HG02759 (cell line): ENCODE measurements around the gene IWS1.
"Not testable (repeated sequence)": the region's sequence is repeated elsewhere in the genome, so short reads cannot be mapped to it uniquely, and the experiment has no call there.

Source experiments
- ATAC-seq: cut with Tn5 transposase; IDR thresholded peaks from one replicate; pipeline ENCODE4 v1.9.1; 2021; ENCODE audit warnings: mild to moderate bottlenecking, moderate library complexity; ENCODE audit not compliant: unreplicated experiment

The IWS1 gene

DNA sequence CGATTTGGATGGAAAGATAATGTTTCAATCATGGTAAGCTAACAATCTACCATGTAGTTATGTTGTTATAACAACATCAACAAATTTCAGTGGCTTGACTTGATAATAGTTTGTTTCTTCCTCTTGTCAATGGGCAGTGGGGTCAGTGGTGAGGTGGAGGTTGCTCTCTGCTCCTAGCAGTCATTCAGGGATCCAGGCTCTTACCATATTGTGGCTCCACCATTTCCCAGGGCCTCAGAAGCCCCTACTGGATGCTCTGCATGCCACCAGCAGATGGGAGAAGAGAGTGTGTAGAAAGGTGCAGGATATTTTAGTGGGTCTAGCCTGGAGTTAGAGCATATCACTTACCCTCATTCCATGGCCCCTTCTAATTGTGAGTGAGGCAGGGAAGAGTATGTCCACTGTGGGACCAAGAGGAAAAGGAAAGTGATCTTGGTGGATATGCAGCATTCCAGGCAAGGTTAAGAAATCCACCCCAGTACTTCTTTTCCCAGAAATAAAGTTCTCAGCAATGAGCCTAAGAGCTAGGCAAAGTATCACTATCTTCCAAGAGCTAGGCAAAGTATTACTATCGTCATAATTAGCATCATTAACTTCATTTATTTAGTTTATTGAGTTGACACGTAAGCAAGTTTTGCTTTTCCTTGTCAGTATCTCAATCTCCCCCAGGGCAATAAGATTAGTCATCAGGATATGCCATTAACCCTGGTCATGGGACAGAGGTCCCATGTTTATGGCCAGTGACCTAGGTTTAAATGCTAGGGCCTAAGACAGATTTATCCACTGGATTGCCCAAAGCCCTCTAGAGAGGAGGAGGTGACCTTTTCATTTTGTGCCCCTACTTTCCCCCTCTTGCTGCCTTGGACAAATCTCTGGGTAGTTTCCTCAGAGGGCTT is 4.2 kb upstream of the IWS1 start:
- ATAC-seq = no peak

- not testable (repeated sequence) for ATAC-seq
Measured at GRCh38 chr2:127529416-127529815, 3.1 kb upstream of the IWS1 start.

- no peak for ATAC-seq
Measured at GRCh38 chr2:127528487-127528886, 2.2 kb upstream of the IWS1 start.

DNA sequence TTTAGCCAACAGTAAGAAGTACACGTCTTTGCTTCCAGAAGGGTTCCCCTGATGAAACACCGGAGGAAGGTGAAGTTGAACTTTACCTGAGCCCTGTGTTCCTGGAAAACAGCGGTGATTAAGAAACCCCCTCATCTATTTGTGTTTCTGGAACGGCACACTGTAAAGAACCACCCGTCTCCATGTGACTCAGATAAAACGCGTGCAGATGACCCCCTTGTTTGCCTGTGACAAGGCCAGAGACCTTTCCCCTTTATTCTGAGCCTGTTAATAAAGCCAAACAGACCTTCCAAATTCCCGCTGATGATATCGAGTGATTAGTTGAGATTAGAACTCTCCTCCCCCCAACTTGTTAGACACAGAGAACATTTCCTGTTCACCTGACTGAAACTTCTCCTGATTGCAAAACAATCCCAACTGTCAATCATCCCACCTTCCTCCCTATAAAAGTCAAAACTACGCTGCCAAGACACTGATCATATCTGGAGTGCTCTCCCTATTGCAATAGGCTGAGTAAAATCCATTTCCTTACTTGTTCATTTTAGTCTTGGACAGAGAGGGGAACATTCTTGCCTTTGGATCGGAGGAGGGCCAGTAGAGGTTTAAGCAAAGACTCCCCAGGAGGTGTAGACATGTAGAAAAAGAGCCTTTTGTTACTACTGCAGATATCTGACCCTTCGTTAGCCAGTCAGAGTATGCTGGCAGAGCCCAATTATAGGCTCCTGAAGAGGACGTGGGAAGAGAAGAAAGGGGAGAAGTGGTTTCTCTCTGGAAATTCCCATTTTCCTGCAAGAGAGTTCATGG is 914 bp upstream of the IWS1 start:
- peak; percentile 17 for ATAC-seq

GRCh38 chr2:127525691-127526131 is 578 bp downstream of the IWS1 start:
- ATAC-seq = no peak

DNA sequence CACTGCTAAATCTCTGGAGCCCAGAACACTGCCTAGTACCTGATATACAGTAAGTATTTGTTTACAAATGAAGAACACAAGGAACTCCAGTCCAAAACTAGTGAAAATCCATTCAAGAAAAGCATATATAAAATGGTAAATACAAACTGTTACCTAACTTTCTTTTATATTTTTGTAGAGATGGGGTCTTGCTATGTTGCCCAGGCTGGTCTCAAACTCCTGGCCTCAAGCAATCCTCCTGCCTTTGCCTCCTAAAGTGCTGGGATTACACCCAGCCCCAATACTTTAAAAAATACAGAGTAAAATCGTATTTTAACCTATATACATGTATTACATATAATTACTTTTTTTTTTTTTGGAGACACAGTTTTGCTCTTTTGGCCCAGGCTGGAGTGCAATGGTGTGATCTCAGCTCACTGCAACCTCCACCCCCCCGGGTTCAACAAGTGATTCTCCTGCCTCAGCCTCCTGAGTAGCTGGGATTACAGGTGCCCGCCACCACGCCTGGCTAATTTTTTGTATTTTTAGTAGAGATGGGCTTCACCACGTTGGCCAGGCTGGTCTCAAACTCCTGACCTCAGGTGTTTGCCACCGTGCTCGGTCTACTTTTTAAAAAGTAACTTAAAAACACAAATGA is 2.0 kb downstream of the IWS1 start:
- ATAC-seq = not testable (repeated sequence)

DNA sequence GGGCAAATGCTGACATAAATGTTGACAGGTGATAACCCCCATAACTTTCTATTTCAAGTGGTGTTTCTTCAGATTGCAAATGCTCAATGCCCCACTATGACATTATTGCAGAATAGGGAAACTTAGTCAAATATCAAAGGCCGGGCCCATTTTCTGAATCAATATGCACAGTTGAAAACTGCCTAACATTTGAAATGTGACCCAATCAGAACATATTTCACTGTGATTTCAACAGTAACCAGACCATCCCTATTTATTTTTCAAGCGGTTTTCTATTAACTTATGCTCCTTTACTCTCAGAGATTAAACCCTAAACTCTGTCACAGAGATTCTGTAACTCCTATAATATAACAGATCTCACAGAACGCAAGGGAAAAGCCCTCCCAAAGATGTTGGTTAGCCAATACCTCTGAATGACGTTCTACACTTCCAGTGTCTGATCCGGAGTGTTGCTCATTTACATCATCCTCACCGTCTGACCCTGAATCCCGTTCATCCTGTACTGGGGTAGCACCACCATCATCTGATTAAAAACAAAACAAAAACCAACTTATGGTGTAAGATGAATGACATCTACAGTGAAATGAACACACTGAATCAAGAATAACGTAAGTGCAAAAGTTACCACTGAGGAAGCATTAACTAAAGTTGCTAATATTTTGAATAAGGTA is 2.9 kb downstream of the IWS1 start:
- no peak for ATAC-seq

- no peak for ATAC-seq
Measured at GRCh38 chr2:127520424-127520823, 5.9 kb downstream of the IWS1 start.

- ATAC-seq = no peak
Measured at GRCh38 chr2:127517465-127517864, 8.8 kb downstream of the IWS1 start.

DNA sequence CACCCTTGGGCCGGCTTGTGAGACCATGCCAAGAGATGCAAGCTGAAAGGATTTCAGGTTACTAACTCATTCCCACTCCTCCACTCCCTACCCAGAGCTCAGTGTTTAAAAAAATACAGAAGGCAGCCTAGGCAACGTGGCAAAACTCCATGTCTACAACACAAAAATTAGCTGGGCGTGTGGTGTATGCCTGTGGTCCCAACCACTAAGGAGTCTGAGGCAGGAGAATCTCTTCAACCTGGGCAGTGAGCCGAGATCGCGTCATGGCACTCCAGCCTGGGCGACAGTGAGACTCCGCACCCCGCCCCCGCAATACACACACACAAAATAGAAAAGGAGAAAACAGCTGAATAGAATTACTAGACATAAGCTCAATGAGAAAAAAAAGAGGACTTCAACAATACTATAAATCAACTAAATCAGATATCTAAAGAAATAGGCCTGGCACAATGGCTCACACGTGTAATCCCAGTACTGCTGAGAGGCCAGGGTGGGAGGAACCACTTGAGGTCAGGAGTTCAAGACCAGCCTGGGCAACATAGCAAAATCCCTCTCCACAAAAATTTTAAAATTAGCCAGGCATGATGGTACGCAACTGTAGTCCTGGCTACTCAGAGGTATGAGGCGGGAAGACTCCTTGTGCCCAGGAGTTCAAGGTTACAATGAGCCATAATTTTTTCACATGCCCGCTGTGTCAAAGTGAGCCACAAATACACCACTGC is 10.1 kb downstream of the IWS1 start:
- ATAC-seq = no peak

DNA sequence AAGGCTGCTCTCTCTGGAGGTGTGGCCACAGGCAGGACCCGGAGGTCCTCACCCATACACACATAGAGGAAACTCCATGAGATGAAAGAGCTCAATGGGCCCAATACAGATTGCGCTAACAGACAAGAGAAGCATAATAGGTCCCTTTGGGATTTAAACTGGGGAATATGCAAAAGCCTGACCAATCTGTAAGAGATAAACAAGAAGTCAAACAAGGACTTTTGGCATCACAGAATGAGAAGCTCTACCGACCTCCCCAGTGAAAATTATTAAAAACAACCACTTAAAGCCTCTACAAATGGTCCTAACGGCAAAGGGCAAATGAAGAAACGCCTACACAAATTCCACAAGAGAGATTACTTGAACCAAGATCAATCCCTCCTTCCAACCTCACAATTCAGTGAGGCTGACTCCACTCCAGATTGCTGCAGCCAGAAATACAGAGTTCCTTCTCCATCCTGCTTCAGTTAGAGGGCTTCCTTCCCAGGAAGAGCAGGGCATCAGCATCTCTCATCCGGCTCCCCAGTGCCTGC is 10.8 kb downstream of the IWS1 start:
- no peak for ATAC-seq

GRCh38 chr2:127514485-127514884 is 11.8 kb downstream of the IWS1 start:
- no peak for ATAC-seq

DNA sequence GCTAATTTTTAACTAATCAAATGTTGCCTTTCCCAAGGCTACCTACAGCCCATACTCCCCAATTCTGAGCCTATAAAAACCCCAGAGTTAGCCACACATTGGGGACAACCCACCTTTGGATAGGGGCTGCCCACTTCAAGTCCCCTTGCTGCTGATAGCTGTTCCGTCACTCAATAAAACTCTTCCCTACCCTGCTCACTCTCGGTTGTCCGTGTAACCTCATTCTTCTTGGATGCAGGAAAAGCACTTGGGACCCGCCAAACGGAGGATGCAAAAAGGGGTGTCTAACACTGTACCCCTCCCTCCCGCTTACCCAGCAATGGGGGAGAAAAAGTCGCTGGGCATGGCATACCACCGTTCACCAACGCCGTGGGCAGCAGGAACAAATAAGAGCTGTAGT is 12.2 kb downstream of the IWS1 start:
- ATAC-seq = no peak

DNA sequence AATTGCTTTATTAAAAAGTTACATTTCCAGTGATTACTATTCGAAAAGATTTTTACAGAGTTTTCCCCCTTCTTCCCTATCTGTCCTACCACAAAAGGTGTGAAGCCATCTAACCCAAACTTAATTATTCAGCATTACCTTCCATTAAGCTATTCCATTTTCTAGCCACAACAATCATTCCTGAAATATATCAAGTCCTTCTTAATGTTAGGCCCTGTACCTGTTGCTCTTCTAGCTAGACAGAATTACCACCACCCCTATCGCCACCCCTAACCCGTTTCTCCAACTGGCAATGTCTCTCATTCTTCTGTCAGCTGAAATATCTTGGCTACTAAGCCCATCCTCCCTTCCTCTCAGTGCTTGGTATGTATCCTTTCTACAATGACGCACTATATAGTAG is 13.9 kb downstream of the IWS1 start:
- ATAC-seq = no peak

- ATAC-seq = no peak
Measured at GRCh38 chr2:127511917-127512316, 14.4 kb downstream of the IWS1 start.

- no peak for ATAC-seq
Measured at GRCh38 chr2:127511090-127511695, 15.1 kb downstream of the IWS1 start.

DNA sequence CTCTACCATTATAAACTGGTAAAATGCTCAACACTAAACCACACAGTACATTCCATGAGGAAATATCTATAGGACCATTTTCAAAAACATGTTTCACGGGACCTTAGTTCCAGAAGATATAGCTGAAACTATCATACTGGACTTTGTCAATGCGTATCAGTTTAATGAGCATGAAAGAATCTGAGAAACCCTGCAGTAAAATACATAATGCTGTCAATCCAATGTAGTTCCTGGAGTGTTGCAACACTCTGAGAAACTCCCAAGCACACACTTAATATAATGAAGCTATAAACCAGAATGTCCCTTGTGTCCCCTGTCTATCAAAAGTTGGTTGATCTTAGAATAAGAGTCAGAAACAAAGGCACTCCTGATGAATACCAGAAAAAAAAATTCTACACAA is 16.2 kb downstream of the IWS1 start:
- ATAC-seq = no peak

DNA sequence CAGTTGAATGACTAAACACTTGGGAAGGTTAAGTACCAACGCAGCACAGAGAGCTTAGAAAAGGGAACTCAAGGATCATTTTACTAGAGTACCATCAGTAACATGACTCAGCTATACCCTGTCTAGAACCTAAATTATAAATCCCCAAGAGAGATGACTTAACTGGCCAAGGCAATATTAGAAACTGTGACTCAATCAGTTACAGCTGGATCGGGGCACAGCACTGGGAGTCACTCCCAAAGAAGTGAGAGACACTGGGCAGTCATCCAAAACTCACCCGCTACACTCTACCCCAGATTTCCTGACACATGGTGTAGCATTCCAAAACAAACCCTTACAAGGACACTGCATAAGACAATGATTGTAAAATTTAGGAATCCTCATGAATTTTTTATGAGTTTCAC is 17.7 kb downstream of the IWS1 start:
- ATAC-seq = no peak

DNA sequence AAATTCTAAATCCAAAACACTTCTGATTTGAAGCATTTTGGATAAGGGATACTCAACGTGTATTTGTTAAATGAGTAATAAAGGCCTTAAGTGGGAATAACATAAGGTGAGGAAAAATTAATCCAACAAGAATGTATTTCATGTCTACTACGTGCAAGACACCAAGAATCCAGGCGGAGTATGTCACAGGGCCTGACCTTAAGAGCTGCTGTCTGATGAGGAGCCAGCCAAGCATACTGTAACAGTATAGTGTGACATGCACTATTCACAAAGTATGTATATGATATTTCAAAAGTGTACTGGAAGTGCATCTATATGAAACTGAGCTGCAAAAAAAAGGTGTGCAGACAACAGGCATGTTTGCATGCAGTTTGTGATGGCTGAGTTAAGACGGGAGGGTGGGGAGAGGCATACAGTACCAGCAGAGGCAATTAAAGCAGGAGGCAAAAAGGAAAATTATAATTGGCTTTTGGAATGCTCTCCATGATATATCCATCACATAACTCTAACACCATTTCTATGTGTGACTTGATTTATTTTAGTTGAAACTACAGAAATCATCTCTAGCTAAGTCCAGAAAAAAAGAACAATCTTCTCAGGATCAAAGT is 18.2 kb downstream of the IWS1 start:
- no peak for ATAC-seq
